ENCODE data around the gene SLMAP.

- TF ChIP-seq POLR2A (IDR thresholded peaks at IDR 0.05) (no peak), CTCF (IDR thresholded peaks at IDR 0.05) (no peak)
These were observed 186.3 kb downstream of the SLMAP start for GRCh38 chr3:57942388-57942787.
